HG03469 (cell line): Measurements from ENCODE around the gene AMDHD1.

Experiments
- ATAC-seq: cut with Tn5 transposase; IDR thresholded peaks from one replicate; pipeline ENCODE4 v1.9.1; 2021; ENCODE audit warnings: mild to moderate bottlenecking, moderate library complexity, moderate number of reproducible peaks; ENCODE audit not compliant: unreplicated experiment

The AMDHD1 gene, protein sequence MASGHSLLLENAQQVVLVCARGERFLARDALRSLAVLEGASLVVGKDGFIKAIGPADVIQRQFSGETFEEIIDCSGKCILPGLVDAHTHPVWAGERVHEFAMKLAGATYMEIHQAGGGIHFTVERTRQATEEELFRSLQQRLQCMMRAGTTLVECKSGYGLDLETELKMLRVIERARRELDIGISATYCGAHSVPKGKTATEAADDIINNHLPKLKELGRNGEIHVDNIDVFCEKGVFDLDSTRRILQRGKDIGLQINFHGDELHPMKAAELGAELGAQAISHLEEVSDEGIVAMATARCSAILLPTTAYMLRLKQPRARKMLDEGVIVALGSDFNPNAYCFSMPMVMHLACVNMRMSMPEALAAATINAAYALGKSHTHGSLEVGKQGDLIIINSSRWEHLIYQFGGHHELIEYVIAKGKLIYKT

DNA sequence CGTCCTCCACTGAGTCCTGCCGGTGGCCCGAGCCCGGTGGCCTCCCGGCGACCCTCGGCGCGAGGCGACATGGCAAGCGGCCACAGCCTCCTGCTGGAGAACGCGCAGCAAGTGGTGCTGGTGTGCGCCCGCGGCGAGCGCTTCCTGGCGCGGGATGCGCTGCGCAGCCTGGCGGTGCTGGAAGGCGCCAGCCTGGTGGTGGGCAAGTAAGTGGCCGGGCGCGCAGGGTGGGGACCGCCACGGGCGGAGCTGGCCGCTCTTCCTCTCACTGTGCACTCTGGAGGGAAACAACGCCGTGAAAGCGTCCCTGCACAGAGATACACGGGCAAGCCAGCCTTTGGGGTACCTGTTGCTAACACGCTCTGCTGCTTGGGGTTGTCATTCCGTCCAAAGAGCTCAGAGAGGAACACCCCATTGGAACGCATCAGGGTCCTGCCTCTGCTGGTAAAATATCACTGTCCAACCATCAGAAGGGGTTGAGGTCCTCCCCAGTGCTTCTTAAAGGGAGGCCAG, at the start of gene AMDHD1:
Gene AMDHD1, plus strand, starts transcription at position 2 of the 513 bp plus-strand sequence. Its CDS starts 68 bp downstream, at position 70.
- peak; percentile 32 for ATAC-seq

DNA sequence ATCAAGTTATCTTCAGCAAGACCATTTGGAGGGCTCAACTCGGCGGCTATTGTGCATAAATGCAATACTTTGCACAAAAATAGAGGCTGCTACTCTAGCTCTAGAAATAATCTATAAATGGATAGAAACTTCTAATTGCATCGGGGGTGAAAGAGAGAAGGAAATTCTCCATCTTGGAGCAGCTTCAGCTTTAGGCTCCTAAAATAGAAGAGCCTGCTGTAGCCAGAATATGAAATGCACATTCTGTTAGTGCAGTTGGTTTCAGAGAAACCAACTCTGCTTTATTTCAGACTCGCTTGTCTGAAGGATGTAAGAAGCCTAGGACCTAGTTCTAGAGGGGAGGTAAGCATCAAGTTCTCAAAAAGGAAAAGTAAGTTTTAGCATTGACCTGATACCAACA, 46.3 kb upstream of the AMDHD1 start:
- ATAC-seq = no peak

DNA sequence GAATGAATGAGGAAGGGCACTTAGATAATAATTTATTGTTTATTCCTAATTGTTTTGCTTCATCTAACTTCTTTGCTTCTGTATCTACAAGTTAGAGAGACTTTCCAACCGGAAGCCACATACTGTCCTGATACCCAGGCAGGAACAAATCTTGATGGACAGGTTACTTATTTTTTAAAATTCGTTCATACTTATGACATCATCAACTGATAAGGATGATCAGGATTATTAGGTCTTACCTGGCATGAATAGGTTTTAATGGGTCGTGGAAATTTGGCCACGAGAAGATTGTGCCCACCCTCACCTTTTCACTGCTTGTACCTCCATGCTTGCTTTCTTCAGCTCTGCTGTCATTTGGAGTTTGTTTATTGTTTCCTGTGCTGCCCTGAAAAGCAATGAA, 45.0 kb upstream of the AMDHD1 start:
- no peak for ATAC-seq

DNA sequence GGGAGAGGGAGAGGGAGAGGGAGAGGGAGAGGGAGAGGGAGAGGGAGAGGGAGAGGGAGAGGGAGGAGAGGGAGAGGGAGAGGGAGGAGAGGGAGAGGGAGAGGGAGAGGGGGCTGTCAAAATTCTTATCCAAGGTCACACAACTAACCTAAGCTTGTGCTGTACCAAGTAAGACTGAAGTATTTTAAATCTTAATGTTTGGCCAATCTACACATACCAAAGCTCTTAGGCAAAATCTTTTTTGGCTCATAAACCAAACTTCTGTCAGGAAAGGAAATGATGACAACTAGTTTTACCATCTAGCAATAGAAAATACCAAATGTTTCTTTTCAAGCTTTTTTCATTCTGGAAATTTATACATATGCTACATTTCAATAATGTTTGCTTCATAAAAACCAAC, 34.6 kb upstream of the AMDHD1 start:
- ATAC-seq = no peak

DNA sequence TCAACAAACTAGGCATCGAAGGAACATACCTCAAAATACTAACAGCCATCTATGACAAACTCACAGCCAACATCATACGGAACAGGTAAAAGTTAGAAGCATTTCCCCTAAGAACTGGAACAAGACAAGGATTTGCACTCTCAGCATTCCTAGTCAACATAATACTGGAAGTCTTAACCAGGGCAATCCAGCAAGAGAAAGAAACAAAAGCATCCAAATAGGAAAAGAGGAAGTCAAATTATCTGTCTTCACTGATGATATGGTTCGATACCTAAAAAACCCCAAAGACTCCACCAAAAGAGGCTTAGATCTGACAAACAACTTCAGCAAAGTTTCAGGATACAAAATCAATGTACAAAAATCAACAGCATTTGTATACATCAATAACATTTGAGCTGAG, 33.3 kb upstream of the AMDHD1 start:
- no peak for ATAC-seq

DNA sequence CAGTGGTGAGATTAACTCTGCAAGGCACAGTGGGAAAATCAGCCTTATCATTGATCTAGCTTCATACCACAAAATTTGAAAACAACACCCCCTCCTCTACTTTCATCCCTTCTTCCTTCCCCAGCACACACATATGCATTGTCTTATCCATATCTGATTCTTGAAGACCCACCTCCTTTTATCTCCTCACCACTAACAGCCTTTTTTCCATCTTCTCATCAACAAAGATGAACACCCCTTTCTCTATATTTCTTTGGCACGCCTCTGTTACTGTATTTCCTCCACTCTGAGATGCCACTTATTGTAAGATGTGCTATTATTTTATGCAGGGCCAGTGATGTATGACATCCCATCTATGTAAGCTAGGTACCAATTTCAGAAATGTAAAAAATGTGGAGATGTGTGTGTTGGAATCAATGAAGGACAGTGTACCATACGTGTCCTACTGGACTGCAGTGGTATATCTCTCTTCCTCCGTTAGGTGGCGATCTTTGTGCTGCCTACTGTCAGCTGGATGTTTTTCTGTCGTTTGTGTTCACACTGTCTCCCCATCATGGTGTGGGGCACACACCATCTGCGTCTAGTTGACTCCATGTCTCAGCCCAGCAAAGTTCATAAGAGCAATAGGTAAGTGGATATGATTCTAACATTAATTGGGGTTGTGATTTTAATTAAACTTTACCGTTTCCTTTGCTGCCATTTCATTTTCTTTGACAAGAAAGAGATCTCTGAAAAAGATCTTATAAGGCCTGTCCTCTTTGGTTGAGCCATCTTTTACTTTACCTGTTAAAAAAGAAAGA, 24.7 kb upstream of the AMDHD1 start:
- ATAC-seq = peak; percentile 76

DNA sequence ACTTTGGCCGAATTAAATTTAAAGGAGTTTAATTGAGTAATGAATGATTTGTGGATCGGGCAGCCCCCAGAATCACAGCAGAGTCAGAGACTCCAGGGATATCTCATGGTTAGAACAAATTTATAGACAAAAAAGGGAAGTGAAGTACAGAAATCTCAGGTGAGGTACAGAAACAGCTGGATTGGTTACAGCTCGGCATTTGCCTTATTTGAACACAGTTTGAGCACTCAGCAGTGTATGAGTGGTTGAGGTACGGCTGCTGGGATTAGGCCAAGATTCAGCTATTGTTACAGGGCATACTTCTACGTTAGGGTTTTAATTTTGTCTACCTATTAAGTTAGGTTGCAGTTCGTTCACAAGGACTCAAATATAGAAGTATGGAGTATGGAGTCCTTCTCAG, 24.0 kb upstream of the AMDHD1 start:
- ATAC-seq = no peak

DNA sequence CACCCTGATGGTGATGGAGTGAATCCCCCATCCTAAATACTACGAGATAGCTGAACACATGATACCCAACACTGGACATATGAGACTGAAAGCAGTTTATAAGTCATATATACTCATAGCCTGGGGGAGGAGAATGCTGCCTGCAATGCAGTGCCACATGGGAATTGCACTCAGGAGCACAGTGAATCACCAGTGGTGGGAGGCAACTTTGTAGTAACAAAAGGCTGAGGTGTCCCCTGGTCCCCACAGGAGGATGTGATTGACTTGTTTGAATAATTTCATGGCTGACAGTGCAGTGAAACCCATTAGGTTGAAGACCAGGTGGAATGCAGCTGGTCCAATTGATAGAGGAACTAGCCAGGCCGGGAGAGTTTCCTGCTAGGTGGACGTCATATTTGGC, 20.9 kb upstream of the AMDHD1 start:
- ATAC-seq = no peak

DNA sequence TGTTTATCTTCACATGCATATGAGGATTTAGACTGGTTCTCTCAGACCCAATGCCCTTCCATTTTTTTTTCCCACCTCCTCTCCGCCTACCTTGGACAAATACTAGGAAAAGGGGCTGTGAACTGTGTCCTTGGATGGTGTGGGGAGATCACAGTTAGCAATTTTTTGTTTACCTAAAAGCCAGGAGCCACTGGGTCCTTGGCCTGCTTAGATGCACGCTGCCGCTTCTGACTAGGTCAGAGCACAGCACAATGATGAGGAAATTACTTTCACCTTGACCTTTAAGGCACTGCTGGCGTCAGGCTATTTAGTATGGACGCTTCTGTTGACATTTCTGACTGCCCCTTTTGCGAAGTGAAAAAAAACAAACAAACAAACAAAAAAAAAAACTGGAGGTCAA, 2.6 kb upstream of the AMDHD1 start:
- no peak for ATAC-seq

DNA sequence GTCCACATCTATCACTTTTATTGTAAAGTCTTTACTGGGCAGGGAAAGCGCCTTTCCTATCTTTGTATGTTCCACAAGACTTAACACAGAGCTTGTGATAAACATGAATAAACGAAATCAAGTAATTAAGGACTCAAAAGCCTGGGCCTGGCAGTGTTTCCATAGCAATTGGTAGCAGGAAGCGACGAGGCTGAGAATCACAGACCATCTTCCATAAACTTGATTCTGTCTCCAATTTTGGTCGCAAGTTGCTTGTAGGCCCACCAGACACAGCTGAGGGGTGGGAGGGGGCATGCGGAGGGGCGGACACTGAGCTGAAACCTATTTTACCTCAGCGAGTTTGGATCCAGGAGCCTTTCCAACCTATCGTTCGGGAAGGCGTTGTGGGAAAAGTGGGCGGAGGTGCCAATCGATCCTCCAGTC, 1.0 kb upstream of the AMDHD1 start:
- no peak for ATAC-seq

DNA sequence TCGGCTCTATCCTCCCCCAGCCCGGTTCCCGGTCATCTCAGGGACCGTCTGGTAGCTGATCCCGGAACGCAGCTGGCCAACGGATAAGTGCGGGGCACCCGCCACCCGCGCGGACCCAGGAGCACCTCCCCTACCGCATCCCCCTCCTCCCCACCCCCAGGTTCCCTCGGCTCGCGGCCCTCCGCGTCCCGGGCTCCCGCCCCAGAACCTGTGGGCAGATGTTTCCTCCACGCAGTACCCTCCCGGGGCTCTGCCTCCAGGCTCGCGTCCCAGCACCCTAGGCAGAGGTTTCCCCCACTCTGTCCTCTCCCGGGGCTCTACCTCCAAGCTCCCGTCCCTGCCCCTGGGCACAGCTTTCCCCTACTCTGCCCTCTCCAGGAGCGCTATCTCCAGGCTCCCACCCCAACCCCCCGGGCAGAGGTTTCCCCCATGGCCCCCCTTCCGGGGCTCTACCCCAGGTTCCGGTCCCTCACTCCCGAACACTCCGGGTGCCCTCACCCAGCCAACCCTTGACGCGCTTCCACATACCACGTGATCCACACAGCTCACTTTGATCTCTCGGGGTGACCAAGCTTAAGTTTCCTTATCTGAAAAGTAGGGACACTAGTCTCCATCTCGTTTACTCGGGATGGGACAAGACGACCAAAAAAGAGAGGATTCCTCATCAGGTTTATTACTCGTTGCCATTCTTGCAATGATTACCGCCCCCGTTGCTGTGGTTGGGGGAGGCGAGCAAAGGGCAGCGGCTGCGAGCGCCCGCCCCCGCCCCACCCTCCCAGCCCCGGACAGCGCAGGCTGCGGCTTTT, 404 bp upstream of the AMDHD1 start, which contains the start of gene CCDC38:
Gene CCDC38, minus strand, starts transcription at position 91 of the 806 bp plus-strand sequence. CDS start 6,105 bp downstream, outside the sequence.
- peak; percentile 98 for ATAC-seq

DNA sequence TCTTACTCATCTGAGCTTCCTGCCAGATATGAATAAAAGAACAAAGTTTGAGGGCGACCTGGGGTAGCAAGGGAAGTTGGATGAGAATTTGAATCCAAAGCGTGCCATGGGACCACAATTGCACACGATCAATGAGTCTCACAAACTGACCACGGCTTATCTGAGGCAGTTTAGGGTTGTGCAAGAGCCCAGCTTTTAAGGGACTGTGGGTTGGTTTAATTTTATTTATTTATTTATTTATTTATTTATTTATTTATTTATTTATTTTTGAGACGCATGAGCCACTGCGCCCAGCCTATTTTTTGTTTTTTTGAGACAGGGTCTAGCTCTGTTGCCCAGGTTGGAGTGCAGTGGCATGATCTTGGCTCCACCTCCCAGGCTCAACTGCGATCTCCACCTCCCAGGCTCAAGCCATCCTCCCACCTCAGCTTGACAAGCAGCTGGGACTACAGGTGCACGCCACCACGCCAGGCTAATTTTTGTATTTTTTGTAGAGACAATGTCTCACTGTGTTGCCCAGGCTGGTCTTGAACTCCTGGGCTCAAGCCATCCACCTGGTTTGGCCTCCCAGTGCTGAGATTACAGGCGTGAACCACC, 1.1 kb downstream of the AMDHD1 start:
- no peak for ATAC-seq

DNA sequence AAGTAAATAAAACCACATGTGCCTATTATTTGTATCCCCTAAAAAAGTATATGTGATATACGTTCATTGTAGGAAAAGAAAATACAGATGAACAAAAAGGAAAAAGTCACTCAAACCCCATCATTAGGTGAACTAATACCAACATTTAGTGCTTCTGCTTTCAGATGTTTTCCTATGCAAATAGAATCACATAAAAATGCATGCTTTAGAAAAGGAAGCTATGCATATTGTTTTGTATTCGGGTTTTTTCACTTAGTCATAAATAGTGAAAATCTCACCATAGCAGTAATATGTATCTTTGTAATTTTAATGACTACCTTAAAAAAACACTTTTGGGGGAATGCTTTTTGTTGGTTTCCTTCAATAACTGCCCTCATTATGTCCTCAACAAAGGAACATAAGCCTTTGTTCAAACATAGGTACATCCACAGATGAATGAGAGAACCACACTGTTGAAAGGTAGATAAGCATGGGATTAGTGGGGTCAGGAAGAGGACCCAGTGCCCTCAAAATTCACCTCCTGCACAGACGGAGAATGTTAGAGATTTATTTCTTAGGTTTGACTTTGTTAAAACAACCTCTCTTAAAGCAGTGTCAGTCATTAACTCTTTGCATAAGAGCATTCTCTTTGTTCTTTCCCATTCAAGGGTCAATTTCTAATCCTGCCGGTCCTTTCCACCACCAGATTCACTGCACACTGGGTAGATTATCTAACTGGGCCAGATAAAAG, 6.5 kb downstream of the AMDHD1 start:
- no peak for ATAC-seq

DNA sequence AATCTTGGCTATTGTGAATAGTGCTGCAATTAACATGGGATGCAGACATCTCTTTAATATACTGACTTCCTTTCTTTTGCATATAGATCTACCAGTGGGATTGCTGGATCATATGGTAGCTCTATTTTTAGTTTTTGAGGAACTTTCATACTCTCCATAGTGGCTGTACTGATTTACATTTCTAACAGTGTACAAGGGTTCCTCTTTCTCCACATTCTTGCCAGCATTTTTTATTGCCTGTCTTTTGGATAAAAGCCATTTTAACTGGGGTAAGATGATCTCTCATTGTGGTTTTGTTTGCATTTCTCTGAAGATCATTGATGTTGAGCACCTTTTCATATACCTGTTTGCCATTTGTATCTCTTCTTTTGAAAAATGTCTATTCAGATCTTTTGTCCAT, 8.4 kb downstream of the AMDHD1 start:
- no peak for ATAC-seq

DNA sequence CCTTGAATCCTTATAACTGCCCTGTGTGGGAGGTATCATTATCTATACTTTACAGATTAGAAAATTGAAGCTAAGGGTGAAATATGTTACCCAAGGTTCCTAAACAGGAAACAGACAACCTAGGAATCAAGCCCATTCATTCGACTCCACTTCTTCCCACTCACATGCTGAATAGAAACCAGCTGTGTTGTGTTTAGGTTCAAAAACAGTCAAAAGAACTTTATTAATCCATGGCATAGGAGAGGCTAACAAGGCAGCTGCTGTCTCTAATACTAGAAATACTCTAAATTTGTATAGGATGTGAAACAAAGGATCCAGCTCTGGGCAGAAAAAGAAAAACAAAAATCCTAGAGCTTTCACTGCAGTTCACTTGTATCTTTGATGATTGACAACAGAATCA, 9.9 kb downstream of the AMDHD1 start:
- ATAC-seq = no peak

DNA sequence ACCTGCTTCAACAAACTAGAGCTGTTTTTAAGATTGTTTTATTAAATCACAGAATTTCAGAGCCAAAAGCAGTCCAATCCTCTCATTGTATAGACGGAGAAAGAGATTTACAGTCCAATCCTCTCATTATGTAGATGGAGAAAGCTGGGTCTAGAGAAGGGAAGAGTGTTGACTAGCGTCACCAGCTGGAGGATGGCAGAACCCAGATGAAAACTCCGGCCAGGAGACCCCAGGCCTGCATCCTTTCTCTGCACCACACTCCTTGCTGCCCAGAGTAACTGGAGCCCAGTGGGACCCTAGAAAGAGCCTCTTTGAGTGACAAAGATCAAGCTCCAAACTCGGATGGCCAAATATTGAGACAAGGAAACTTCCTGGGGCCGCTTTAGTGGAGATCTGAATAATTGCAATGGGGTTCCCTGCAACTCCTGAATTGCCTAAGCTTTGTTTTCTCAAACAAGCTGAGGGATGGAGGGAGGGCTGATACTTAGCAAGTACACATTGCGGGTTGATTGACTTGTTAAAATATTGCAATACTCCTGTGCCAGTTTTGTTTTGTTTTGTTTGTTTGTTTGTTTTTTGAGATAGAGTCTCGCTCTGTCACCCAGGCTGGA, 12.5 kb downstream of the AMDHD1 start:
- ATAC-seq = no peak

DNA sequence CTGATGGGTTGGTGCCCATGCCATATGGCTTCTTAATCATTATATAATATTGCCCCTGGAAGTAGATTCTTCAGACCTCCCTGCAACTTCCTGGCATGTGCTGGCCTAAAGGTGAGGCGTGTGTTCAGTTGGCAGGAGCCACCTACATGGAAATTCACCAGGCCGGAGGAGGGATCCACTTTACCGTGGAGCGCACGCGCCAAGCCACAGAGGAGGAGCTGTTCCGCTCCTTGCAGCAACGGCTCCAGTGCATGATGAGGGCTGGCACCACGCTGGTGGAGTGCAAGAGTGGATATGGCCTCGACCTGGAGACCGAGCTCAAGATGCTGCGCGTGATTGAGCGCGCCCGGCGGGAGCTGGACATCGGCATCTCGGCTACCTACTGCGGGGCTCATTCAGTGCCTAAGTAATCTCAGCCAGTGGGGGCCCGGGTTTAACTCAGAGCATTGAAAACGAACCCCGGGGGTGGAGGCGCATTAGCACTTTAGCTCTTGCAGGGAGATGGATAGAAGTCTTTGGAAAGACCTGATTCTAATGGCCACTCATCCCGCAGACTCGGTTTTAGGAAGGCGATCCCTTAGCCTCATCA, 13.5 kb downstream of the AMDHD1 start:
- no peak for ATAC-seq

DNA sequence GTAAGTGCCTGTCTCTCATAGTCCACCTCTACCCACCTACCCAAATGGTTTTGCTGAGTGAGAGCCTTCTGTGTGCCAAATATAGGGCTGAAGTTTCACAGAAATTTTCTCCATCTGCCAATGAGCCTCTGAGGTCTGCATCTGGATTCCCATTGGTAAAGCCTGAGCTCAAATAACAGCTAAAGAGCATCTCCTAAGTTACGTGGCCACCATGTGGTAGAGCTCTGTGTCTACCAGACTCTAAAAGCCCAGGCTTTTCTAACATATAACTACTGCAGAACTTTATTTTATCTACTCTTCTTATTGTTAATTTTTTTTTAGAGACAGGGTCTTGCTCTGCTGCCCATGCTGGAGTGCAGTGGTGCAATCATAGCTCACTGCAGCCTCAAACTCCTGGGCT, 16.0 kb downstream of the AMDHD1 start:
- ATAC-seq = no peak

DNA sequence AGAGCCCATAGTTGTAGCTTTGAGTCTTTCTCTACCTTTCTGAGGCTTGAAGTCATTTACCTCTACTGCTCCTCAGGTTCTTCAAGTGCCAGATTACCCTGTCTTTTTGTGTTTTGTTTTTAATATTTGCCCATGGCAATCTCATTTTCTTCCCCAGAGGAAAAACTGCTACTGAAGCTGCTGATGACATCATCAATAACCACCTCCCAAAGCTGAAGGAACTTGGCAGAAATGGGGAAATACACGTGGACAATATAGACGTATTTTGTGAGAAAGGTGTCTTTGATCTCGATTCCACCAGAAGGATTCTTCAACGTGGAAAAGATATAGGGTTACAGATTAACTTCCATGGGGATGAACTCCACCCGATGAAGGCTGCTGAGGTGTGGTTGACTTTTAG, 17.1 kb downstream of the AMDHD1 start:
- no peak for ATAC-seq
